ENCODE data around the gene TP53I11. TPM values are rescaled to one million over a fixed set of nuclear protein-coding genes. Genes with fewer than 3 reads are reported as not detected.
A peak's percentile ranks its signal among the peaks of the same experiment; 100 is the strongest.

TP53I11 gene
- total RNA-seq, 2 donors from 2014 or later = 1.8 to 3.9 TPM

DNA sequence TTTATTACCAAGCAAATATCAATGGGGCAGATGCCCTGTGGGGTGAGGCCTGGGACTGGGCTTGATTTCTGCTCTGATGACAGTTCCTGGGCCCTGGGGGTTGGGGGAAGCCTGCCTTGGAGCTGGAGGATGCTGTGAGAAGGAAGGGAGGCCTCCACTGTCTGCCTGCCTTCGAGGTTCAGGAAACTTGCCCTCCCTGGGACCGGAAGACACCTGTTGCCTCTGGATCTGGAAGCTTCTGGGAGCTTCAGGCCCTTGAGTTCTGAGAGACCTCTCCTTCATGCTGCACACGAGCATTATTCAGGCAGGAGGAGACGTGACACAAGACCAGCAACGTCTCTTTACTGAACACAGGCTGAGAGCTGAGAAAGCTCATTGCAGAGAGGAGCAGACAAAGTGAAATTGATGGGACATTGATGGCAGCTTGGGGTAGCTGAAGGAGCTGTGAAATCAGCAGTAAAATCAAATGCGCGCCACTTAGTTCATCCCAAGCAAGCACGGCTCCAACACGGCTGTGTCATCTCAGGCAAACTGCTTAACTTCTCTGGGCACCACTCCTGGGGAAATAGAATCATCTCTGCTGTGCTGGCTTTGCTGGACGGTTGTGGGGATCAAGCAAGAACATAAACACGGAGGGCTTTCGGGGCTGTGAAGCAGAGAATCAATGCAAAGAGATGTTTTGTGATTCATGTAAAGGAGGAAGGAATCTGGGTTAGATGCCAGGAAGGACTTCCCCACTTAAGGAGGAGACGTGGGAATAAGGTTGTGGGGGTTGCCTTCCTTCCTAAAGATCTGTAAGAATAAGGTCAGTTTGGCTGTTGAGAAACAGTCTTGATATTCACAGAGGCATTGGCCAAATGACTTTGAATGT lies 64.5 kb downstream of the TP53I11 start:
- Mint-ChIP-seq H3K36me3 (ENCODE audit: low read depth) (no peaks in the 10 kb centered on the region), H3K27me3 (no peaks in the 10 kb centered on the region), H3K27ac (peak overlapping the region; percentile 73), H3K4me3 (no peak overlapping the region), H3K4me1 (peaks cover 21% of the 10 kb centered on the region)
- H3K9me3 ChIP-seq (ENCODE audit: control insufficient read depth, low read length, poor library complexity, severe bottlenecking) = no peaks in the 10 kb centered on the region
- ATAC-seq (no peak), DNase-seq (no peak)

GRCh38 chr11:44885065-44885810 lies 65.4 kb downstream of the TP53I11 start:
- Mint-ChIP-seq H3K27me3 (no peaks in the 10 kb centered on the region), H3K36me3 (ENCODE audit: low read depth) (no peaks in the 10 kb centered on the region), H3K27ac (peak overlapping the region; percentile 71), H3K4me1 (peaks cover 20% of the 10 kb centered on the region), H3K4me3 (no peak overlapping the region)
- no peak for DNase-seq
- H3K9me3 ChIP-seq (ENCODE audit: control insufficient read depth, low read length, poor library complexity, severe bottlenecking) = no peaks in the 10 kb centered on the region
- ATAC-seq = no peak

DNA sequence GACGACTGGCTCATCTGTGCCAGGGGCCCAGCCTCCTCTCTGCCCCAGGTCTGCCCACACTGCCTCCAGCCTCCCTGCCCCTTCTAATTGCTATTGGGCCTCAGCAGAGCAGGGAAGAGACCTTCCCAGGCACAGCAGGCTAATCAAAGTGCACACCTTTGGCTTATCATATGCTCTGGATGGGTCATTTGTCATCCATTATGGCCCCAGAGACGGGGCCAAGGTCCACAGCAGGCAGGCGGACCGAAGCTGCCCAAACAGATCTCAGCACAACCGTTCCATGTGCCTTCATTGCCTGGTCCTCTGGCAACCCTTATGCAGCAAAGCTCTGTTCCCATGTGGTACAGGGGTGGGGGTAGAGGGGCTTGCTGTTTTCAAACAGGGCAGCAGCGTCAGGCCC lies 66.6 kb downstream of the TP53I11 start:
- no peak for DNase-seq
- Mint-ChIP-seq H3K36me3 (ENCODE audit: low read depth) (no peaks in the 10 kb centered on the region), H3K27ac (peak overlapping the region; percentile 71), H3K27me3 (no peaks in the 10 kb centered on the region), H3K4me1 (peaks cover 20% of the 10 kb centered on the region), H3K4me3 (no peak overlapping the region)
- no peaks in the 10 kb centered on the region for H3K9me3 ChIP-seq (ENCODE audit: control insufficient read depth, low read length, poor library complexity, severe bottlenecking)
- ATAC-seq = no peak

DNA sequence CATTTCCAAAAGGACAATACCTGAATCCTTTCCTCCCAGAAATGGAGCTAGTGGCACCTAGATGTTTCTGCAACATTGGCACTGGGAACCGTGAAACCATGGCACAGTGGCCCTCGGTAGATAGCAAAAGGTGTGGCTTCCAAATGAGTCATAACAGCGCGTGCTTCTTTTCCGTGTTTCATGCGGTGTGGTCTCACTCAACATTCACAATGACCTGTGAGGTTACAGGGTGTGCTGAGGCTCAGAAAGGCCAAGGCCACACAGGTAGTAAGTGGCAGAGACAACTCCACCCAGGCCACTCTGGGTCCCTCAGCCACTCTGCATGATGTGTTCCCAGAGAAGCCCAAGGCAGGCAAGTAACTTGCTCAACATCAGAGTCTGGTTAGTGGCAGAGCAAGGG lies 67.4 kb downstream of the TP53I11 start:
- Mint-ChIP-seq H3K27ac (peak overlapping the region; percentile 67), H3K27me3 (no peaks in the 10 kb centered on the region), H3K4me1 (peaks cover 20% of the 10 kb centered on the region), H3K4me3 (no peak overlapping the region), H3K36me3 (ENCODE audit: low read depth) (no peaks in the 10 kb centered on the region)
- no peaks in the 10 kb centered on the region for H3K9me3 ChIP-seq (ENCODE audit: control insufficient read depth, low read length, poor library complexity, severe bottlenecking)
- ATAC-seq (no peak), DNase-seq (no peak)

Other genes starting within 250 kb of the TP53I11 start
- gene TSPAN18, start 223.9 kb downstream of the TP53I11 start, total RNA-seq = 10 to 100 TPM; 79.8 to 93.2 TPM
- gene PRDM11, start 195.8 kb upstream of the TP53I11 start, total RNA-seq = 1 to 10 TPM; 4.6 to 6.5 TPM